Measurements from ENCODE around the gene C19orf12. TPM values are rescaled to one million over a fixed set of nuclear protein-coding genes. Genes with fewer than 3 reads are reported as not detected.

Gene C19orf12
- total RNA-seq, 1 donor from 2014 or later: 66.7 TPM

- peaks cover 5% of the 10 kb centered on the region for H3K9me3 Mint-ChIP-seq (ENCODE audit: unreplicated experiment)
- H3K36me3 Mint-ChIP-seq (ENCODE audit: unreplicated experiment): no peaks in the 10 kb centered on the region
- peaks cover 5% of the 10 kb centered on the region for H3K27me3 Mint-ChIP-seq (ENCODE audit: unreplicated experiment)
- H3K4me1 Mint-ChIP-seq (ENCODE audit: low read depth, unreplicated experiment): no peaks in the 10 kb centered on the region
- H3K27ac Mint-ChIP-seq (ENCODE audit: unreplicated experiment): no peak overlapping the region
- no peak for DNase-seq
- no peak for TF ChIP-seq CTCF (IDR thresholded peaks at IDR 0.05; ENCODE audit: partially characterized antibody, unreplicated experiment)
- no peak overlapping the region for H3K4me3 Mint-ChIP-seq (ENCODE audit: unreplicated experiment)
Observed at GRCh38 chr19:29760752-29761502, 45.9 kb upstream of the C19orf12 start.

GRCh38 chr19:29759359-29759758, 44.3 kb upstream of the C19orf12 start:
- H3K27ac Mint-ChIP-seq (ENCODE audit: unreplicated experiment): no peak overlapping the region
- no peaks in the 10 kb centered on the region for H3K4me1 Mint-ChIP-seq (ENCODE audit: low read depth, unreplicated experiment)
- no peak for DNase-seq
- H3K9me3 Mint-ChIP-seq (ENCODE audit: unreplicated experiment): peaks cover 4% of the 10 kb centered on the region
- no peak overlapping the region for H3K4me3 Mint-ChIP-seq (ENCODE audit: unreplicated experiment)
- H3K27me3 Mint-ChIP-seq (ENCODE audit: unreplicated experiment): peaks cover 2% of the 10 kb centered on the region
- TF ChIP-seq CTCF (IDR thresholded peaks at IDR 0.05; ENCODE audit: partially characterized antibody, unreplicated experiment): no peak
- no peaks in the 10 kb centered on the region for H3K36me3 Mint-ChIP-seq (ENCODE audit: unreplicated experiment)

- H3K36me3 Mint-ChIP-seq (ENCODE audit: unreplicated experiment): no peaks in the 10 kb centered on the region
- no peaks in the 10 kb centered on the region for H3K9me3 Mint-ChIP-seq (ENCODE audit: unreplicated experiment)
- H3K27ac Mint-ChIP-seq (ENCODE audit: unreplicated experiment): no peak overlapping the region
- TF ChIP-seq CTCF (IDR thresholded peaks at IDR 0.05; ENCODE audit: partially characterized antibody, unreplicated experiment): no peak
- no peak overlapping the region for H3K4me3 Mint-ChIP-seq (ENCODE audit: unreplicated experiment)
- DNase-seq: no peak
- peaks cover 2% of the 10 kb centered on the region for H3K27me3 Mint-ChIP-seq (ENCODE audit: unreplicated experiment)
- H3K4me1 Mint-ChIP-seq (ENCODE audit: low read depth, unreplicated experiment): no peaks in the 10 kb centered on the region
Observed at GRCh38 chr19:29758863-29759262, 43.8 kb upstream of the C19orf12 start.

- Mint-ChIP-seq H3K4me3 (ENCODE audit: unreplicated experiment) (no peak overlapping the region), H3K4me1 (ENCODE audit: low read depth, unreplicated experiment) (no peaks in the 10 kb centered on the region), H3K36me3 (ENCODE audit: unreplicated experiment) (no peaks in the 10 kb centered on the region), H3K27ac (ENCODE audit: unreplicated experiment) (no peak overlapping the region), H3K27me3 (ENCODE audit: unreplicated experiment) (peaks cover 2% of the 10 kb centered on the region), H3K9me3 (ENCODE audit: unreplicated experiment) (no peaks in the 10 kb centered on the region)
- no peak for TF ChIP-seq CTCF (IDR thresholded peaks at IDR 0.05; ENCODE audit: partially characterized antibody, unreplicated experiment)
- DNase-seq: no peak
Observed at GRCh38 chr19:29757551-29757950, 42.5 kb upstream of the C19orf12 start.

GRCh38 chr19:29753934-29754305, 38.9 kb upstream of the C19orf12 start:
- no peaks in the 10 kb centered on the region for H3K36me3 Mint-ChIP-seq (ENCODE audit: unreplicated experiment)
- no peak overlapping the region for H3K27ac Mint-ChIP-seq (ENCODE audit: unreplicated experiment)
- no peak for TF ChIP-seq CTCF (IDR thresholded peaks at IDR 0.05; ENCODE audit: partially characterized antibody, unreplicated experiment)
- peaks cover 3% of the 10 kb centered on the region for H3K9me3 Mint-ChIP-seq (ENCODE audit: unreplicated experiment)
- DNase-seq: no peak
- no peak overlapping the region for H3K4me3 Mint-ChIP-seq (ENCODE audit: unreplicated experiment)
- H3K27me3 Mint-ChIP-seq (ENCODE audit: unreplicated experiment): peaks cover 3% of the 10 kb centered on the region
- peaks cover 3% of the 10 kb centered on the region for H3K4me1 Mint-ChIP-seq (ENCODE audit: low read depth, unreplicated experiment)
